ENCODE data around the gene CLEC16A. TPM values are rescaled to one million over a fixed set of nuclear protein-coding genes. Genes with fewer than 3 reads are reported as not detected.

CLEC16A gene
- total RNA-seq, 3 donors from 2014 or later, result 20.0 to 35.3 (median 33.1) TPM

DNA sequence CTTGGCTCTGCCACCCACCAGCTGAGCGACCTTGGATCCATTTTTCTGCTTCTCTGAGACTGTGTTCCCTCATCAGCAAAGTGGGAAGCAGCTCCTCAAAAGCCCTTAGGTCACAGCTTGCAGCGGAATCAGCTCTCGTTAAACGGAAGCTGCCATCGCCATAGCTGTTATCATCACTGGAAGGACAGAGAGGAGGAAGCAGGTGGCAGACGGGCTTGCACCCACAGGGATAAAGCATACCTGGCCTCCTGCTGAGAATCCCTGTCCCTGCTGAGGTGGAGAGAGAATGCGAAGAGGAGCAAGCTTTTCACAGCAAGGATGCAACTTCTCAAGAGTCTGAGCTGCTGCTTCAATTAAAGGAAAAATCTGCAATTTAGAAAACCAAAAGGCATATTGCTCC, 106.6 kb downstream of the CLEC16A start:
- H3K36me3 ChIP-seq, result peaks cover 5% of the 10 kb centered on the region
- no peaks in the 10 kb centered on the region for H3K9me3 ChIP-seq
- no peak for TF ChIP-seq POLR2A (IDR thresholded peaks at IDR 0.05)
- TF ChIP-seq, protein P1, sequence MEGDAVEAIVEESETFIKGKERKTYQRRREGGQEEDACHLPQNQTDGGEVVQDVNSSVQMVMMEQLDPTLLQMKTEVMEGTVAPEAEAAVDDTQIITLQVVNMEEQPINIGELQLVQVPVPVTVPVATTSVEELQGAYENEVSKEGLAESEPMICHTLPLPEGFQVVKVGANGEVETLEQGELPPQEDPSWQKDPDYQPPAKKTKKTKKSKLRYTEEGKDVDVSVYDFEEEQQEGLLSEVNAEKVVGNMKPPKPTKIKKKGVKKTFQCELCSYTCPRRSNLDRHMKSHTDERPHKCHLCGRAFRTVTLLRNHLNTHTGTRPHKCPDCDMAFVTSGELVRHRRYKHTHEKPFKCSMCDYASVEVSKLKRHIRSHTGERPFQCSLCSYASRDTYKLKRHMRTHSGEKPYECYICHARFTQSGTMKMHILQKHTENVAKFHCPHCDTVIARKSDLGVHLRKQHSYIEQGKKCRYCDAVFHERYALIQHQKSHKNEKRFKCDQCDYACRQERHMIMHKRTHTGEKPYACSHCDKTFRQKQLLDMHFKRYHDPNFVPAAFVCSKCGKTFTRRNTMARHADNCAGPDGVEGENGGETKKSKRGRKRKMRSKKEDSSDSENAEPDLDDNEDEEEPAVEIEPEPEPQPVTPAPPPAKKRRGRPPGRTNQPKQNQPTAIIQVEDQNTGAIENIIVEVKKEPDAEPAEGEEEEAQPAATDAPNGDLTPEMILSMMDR (IDR thresholded peaks at IDR 0.05), result no peak
- TF ChIP-seq POLR2AphosphoS5 (IDR thresholded peaks at IDR 0.05), result no peak
- DNase-seq (ENCODE audit: low spot score in 2 of 2), result no peak
- H3K4me3 ChIP-seq, result no peak overlapping the region
- H3K27ac ChIP-seq, result no peak overlapping the region
- H3K4me1 ChIP-seq, result no peaks in the 10 kb centered on the region
- intact Hi-C loops (cut with DNase I; ENCODE audit: low total_unique reads), result no loop called here
- no peaks in the 10 kb centered on the region for H3K27me3 ChIP-seq

DNA sequence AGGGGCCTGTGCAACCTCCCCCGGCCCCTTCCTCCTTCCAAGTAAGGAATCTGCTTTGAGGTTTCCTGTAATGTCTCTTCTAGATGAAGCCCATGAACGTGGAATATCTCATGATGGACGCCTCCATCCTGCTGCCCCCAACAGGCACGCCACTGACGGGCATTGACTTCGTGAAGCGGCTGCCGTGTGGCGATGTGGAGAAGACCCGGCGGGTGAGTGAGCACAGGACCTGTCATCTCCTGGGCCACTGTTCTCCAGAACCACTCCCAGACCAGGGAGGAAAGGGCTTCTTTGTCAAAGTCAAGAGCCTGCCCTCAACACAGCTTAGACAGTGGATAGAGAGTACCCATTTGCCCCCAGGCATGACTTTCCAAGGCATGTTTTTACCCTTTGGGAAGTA, 107.1 kb downstream of the CLEC16A start:
- H3K4me1 ChIP-seq, result no peaks in the 10 kb centered on the region
- intact Hi-C loops (cut with DNase I; ENCODE audit: low total_unique reads), result no loop called here
- no peak overlapping the region for H3K4me3 ChIP-seq
- no peak overlapping the region for H3K27ac ChIP-seq
- no peaks in the 10 kb centered on the region for H3K9me3 ChIP-seq
- no peaks in the 10 kb centered on the region for H3K27me3 ChIP-seq
- TF ChIP-seq, protein P1 (IDR thresholded peaks at IDR 0.05), result no peak
- TF ChIP-seq POLR2AphosphoS5 (IDR thresholded peaks at IDR 0.05) (no peak), POLR2A (IDR thresholded peaks at IDR 0.05) (no peak)
- no peak for DNase-seq (ENCODE audit: low spot score in 2 of 2)
- peaks cover 5% of the 10 kb centered on the region for H3K36me3 ChIP-seq

DNA sequence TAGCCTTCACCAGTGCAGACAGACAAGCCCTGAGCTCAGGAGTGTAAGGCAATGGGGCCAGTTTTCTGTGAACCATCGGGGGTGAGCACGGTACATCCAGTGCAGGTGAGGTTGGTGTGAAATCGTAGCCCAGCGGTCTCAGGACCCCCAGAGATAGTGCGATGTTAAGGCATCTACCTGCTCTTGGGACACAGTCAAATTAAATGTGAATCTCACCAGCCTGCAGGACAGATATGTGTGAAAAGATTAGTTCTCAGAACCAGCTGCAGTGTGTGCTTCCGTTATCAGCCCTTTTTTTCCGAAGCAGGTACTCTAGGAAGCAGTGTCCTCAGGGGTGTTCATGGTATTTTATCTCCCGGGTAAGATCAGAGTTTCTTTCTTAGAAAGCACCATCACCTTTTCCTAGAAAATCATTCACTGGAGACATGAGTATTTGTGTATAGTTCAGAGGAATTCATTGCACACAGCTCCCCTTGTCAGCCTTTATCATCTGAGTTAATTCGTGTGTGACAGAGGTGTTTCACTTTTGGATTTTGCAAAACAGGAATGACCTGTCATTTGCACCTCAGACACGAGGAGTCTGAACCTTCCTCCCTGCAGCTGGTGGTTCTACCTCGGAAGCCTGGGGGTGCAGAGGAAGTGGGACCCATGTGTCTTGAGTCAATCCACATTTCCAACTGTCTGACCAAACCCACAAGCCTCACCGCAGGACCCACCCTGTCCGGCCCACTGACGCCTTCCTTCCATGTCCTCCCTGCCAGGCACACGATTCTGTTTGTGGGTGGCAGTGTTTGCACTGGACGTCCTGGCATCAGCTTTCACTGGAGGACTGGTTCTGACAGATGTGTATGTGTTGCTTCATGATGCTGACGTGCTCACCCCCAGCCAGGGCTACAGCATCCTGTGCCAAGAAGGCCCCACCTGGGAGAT, 107.8 kb downstream of the CLEC16A start:
- TF ChIP-seq POLR2A (IDR thresholded peaks at IDR 0.05) (no peak), POLR2AphosphoS5 (IDR thresholded peaks at IDR 0.05) (no peak)
- TF ChIP-seq, protein P1 (IDR thresholded peaks at IDR 0.05), result no peak
- Histone ChIP-seq H3K9me3 (no peaks in the 10 kb centered on the region), H3K27ac (no peak overlapping the region), H3K4me3 (no peak overlapping the region), H3K27me3 (no peaks in the 10 kb centered on the region), H3K4me1 (no peaks in the 10 kb centered on the region), H3K36me3 (peaks cover 5% of the 10 kb centered on the region)
- DNase-seq (ENCODE audit: low spot score in 2 of 2), result no peak
- intact Hi-C loops (cut with DNase I; ENCODE audit: low total_unique reads), result no loop called here

DNA sequence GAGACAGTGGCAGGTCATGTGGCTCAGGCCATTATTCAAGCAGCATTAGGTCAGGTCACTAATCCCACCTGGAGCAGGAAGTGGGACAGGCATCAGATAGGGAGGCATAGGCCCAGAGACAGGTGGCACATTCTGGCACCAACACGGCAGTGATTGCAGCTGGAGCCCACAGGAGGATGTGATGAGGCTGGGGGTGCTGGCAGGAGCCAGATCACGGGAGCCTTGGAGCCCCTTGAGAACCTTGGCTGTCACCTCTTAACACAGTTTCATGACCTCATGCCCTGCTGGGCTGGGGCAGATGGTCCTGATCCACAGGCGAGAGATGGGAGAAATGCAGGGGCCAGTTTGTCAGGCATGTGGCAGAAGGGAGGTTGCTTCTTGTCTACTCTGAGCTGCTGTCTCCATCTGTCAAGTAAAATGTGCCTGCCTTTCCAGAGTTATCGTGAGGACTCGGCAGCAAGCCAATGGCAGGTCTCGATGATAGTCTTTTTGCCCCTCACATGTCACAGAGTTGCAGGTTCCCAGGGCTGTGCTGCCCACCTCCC, 109.6 kb downstream of the CLEC16A start:
- DNase-seq (ENCODE audit: low spot score in 2 of 2), result no peak
- no peaks in the 10 kb centered on the region for H3K9me3 ChIP-seq
- intact Hi-C loops (cut with DNase I; ENCODE audit: low total_unique reads), result no loop called here
- H3K36me3 ChIP-seq, result peaks cover 5% of the 10 kb centered on the region
- H3K4me3 ChIP-seq, result no peak overlapping the region
- H3K27ac ChIP-seq, result no peak overlapping the region
- no peak for TF ChIP-seq POLR2A (IDR thresholded peaks at IDR 0.05)
- TF ChIP-seq, protein P1 (IDR thresholded peaks at IDR 0.05), result no peak
- no peak for TF ChIP-seq POLR2AphosphoS5 (IDR thresholded peaks at IDR 0.05)
- no peaks in the 10 kb centered on the region for H3K4me1 ChIP-seq
- no peaks in the 10 kb centered on the region for H3K27me3 ChIP-seq

Data from breast epithelium (tissue), 4 donors.